NK-92 (cell line): ENCODE results near the gene ASMTL.
"Not testable (repeated sequence)": the region's sequence is repeated elsewhere in the genome, so short reads cannot be mapped to it uniquely, and the experiment has no call there.

Experiments used
- DNase-seq: peaks from one replicate; lab custom pipeline; 2025; ENCODE audit not compliant: unreplicated experiment; lab: John Stamatoyannopoulos, UW

ASMTL gene, protein sequence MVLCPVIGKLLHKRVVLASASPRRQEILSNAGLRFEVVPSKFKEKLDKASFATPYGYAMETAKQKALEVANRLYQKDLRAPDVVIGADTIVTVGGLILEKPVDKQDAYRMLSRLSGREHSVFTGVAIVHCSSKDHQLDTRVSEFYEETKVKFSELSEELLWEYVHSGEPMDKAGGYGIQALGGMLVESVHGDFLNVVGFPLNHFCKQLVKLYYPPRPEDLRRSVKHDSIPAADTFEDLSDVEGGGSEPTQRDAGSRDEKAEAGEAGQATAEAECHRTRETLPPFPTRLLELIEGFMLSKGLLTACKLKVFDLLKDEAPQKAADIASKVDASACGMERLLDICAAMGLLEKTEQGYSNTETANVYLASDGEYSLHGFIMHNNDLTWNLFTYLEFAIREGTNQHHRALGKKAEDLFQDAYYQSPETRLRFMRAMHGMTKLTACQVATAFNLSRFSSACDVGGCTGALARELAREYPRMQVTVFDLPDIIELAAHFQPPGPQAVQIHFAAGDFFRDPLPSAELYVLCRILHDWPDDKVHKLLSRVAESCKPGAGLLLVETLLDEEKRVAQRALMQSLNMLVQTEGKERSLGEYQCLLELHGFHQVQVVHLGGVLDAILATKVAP

DNA sequence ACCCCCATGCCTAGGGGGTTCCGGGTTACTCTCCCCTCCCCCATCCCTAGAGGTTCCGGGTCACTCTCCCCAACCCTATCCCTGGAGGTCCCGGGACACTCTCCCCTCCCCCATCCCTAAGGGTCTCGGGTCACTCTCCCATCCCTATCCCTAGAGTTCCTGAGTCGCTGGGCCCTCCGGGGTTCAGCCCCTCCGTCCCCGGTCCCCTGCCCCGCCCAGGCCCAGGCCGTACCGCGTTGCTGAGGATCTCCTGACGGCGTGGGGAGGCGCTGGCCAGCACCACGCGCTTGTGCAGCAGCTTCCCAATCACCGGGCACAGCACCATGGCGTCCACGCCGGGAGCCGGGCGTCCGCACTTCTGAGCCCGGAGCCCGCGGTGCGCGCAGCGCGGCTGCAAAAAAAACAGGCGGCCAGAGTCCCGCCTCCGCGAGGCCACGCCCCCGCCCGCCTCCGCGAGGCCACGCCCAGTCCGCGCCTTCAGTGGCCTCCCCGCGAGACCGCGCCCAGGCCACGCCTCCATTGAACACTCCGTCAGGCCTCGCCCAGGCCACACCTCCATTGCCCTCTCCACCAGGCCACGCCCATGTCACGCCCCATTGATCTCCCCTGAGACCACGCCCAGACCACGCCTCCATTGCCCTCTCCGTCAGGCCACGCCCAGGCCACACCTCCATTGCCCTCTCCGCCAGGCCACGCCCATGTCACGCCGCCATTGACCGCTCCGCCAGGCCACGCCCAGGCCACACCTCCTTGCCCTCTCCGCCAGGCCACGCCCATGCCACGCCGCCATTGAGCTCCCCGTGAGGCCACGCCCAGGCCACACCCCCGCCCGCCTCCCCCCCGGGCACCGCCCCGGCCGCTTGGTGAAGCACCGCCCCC is at the start of gene ASMTL:
ASMTL (minus strand) TSS at position 394 of the 879 bp plus-strand sequence; CDS start at position 325, 69 bp downstream.
- no peak for DNase-seq

DNA sequence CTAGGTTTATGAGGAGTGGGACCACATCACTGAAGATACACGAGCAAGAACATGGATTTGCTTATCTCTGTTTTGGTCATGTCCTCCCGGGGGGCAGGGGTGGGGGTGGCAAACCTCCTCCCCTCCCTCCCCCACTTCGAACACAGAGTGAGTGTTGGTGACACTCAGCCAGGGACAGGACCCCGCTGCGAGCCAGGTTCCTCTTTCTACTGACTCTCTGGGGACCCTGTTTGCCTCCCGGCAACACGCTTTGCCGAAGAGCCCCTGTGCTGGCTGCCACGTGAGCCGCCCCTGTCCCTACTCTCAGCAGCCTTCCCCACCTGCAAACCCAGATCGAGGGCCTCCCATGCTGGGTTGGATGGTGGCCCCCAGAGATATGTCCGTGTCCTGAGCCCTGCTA is 49.5 kb upstream of the ASMTL start:
- no peak for DNase-seq

DNA sequence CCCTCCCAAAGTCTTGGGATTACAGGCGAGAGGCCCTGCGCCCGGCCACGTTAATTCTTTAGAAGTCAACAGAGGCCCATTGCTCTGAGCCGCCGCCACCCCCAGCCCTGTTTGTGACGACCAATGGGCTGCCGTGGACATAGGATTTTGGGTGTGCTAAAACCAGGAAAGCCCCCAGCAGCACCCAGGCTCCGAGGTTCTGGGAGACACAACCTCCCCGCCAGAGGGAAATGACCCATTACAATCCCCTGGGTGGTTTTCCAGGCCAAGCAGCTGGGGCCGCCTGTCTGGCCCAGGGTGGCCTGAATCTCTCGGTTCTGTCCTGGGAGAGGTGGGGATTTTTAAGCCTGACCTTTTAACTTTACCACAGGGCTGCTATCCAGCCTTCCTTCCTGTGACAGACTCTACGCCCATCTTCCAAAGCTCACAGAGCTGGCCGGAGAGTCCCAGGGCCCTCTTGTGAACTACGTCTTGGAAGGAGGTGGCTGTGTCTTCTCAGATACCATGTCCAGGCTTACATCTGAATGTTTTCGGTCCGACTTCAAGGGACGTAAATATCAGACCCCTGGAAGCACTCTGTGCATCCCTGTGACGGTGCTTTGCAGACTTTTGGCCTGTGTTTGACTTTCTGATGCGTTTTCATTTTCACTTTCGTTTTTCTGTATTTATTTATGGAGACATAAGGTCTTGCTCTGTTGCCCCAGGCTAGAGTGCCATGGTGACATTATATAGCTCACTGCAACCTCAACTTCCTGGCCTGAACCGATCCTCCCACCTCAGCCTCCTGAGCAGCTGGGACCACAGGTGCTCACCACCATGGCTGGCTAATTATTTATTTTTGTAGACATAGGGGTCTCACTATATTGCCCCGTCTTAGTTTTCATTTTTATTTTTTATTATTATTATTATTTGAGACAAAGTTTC is 48.3 kb upstream of the ASMTL start:
- DNase-seq = no peak

DNA sequence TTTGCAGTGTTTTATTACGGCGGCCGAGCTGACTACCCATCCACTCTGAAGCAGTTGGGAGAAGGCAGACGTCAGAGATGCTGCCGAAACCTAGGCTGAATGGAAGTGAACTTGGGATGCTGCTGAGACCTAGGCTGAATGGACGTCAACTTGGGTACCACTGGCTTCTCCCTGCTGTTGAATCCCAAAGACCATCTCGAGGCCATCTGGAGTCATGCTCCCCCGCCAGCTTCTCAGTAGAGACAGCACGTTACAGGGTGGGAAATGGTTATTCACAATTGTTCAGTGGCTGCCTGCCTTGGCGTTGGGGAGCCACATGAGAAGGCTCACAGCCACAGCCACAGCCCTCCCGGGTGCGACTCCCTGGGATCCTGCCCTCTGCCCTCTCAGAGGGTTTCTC is 43.4 kb upstream of the ASMTL start:
- DNase-seq = no peak

DNA sequence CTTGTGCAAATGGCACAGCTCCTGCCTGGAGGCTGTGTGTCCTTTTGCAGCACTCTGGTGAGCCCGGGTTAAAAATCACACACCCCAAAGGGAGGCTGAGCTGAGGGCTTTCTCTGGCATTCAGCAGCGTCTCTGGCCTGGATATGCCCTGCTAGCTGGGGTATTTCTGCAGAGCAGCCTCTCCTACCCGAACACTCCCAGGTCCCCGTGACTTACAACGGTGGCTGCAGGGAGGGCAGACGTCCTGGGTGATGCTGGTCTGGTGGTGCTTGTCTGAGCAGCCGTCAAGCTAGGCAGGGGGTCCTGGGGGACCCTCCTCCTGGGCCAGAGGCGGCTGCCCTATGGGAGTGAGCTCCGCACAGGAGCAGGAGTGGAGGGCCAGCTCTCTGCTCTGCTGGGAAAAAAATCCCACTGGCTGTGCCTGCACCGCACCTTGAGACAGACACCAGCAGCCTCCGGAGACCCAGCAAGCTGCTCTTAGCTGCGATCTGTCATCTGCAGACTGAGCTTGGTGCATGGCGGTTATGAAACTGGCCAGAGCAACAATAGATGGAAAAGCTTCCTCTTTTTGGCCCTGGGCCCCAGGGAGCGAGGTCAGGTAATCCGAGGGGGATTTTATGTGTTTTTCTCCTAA is 41.3 kb upstream of the ASMTL start:
- DNase-seq = no peak

DNA sequence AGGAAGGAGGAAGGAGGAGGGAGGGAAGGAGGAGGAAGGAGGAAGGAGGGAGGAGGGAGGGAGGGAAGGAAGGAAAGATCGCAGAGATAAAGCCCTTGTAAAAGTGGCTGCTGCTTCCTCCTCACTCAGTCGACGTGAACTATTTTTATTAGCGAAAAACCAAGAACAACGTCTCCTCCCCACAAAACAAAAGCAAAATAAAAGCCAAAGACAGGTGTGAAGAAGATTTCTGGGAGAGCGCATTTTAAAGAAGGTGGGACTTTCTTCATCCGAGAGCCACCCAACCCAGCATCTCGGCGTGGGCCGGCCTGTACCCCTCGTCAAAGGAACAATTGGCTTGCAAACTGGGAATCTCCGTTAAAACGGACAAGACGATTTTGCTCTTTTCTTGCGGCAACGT is 40.7 kb upstream of the ASMTL start:
- DNase-seq = no peak

DNA sequence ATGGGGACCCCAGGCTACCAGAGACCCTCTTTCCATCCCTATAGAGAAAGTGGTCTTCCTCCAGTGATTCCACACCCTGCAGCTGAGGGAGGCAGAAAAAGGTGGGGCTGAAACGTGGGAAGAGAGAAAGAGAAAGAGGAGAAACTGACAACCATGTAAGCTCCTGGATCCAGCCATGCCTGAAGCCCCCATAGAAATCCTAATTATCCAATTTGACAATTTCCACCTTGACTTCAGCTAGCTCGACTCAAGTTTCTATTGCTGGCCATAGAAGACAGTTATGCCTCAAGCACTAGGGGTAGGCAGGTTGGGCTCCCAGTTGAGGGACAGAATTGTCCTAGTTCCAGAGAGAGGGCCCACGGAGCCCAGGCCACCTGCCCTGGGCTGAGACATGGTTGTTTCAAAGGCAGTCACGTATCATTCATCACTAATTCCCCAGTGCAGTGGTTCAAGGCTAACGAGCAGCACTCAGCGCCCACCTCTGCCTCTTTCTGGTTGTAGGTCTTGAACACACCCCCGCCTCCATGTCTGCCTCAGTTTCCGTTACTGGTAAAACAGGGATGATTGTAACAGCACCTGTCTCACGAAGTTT is 39.8 kb upstream of the ASMTL start:
- DNase-seq = no peak

DNA sequence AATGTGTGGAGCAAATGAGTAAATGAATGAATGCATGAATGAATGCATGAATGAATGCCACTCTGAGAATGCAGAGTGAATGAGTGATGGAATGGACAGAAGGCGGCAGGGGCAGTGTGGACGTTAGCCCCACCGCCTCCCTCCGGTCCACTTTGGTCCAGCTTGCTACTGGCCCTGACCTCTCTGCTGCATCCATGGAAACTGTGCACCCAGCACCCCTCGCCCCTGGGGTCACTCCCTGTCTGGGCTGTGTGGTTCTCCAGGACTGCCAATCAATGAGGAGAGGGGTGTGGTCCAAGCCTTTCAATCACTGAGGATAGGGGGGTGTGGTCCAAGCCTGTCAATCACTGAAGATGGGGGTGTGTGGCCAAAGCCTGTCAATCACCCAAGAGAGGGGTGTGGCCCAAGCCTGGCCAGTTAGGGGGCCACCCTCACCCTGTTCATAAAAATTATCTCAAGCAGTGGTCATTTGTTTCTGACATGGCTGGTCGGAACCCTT is 39.2 kb upstream of the ASMTL start:
- no peak for DNase-seq

DNA sequence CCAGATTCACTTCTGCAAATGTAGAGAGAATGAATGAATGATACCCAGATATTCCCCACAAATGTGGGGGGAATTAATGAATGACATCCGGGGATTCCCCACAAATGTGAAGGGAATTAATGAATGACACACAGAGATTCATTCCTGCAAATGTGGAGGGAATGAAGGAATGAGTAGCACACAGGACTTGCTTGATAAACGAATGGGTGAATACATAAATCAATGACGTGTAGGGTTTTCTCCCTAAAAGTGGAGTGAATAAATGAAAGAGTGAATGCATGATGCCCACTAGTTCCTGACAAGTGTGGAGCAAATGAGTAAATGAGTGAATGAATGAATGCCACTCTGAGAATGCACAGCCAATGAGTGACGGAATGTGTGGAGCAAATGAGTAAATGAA is 38.5 kb upstream of the ASMTL start:
- not testable (repeated sequence) for DNase-seq

DNA sequence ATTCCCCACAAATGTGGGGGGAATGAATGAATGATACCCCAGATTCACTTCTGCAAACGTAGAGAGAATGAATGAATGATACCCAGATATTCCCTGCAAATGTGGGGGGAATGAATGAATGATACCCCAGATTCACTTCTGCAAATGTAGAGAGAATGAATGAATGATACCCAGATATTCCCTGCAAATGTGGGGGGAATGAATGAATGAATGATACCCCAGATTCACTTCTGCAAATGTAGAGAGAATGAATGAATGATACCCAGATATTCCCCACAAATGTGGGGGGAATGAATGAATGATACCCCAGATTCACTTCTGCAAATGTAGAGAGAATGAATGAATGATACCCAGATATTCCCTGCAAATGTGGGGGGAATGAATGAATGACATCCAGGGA is 38.0 kb upstream of the ASMTL start:
- not testable (repeated sequence) for DNase-seq

DNA sequence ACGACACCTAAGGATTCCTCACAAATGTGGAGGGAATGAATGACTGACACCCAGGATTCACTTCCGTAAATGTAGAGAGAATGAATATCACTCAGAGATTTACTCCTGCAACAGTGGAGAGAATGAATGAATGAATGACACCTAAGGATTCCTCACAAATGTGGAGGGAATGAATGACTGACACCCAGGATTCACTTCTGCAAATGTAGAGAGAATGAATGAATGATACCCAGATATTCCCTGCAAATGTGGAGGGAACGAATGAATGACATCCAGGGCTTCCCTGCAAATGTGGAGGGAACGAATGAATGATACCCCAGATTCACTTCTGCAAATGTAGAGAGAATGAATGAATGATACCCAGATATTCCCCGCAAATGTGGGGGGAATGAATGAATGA is 36.6 kb upstream of the ASMTL start:
- DNase-seq = not testable (repeated sequence)

DNA sequence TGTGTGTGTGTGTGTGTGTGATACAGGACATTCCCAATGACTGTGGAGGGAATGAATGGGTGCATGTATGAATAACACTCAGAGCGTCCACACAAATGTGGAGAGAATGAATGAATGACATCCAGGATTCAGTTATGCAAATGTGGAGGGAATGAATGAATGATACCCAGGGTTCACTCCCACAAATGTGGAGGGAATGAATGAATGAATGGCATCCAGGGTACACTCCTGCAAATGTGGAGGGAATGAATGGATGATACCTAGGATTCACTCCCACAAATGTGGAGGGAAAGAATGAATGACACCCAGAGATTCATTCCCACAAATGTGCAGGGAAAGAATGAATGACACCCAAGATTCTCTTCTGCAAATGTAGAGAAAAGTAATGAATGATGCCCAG is 36.0 kb upstream of the ASMTL start:
- no peak for DNase-seq

DNA sequence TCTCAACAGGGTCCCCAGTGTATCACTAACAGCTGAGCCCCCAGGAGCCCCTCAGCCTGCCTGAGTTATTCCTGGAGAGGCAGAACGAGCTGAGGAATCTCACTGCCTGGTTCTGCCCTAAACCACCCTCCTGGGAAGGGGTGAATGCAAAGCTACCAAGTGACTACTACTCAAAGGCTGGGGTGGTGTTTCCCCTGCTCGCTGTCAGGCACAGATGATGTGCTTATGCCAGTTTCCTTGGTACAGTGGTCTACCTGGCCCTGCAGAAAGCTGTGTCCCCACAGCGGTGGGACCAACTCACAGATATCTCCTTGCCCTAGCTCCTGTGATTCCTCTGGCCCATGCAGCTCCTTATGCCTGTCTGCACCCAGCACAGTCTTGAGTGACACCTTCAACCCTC is 35.4 kb upstream of the ASMTL start:
- DNase-seq = no peak

DNA sequence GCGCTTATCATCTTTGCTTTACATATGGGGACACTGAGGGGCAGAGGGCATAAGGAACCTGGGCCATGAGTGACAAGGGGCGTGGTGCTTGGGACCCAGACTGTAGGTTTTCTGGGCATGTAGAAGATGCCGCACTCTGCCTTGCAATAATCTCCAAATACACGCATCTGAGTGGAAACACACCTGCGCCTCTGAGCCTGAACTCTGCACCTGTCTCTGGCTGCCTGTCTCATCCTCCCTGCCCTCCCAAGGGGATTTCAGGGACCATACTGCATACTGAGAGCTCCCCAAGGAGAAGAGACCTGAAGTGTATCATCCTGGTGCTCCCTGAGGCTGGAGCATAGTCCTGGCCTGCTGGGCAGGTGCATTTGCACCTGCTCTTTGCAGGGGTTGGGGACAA is 34.7 kb upstream of the ASMTL start:
- DNase-seq = no peak

DNA sequence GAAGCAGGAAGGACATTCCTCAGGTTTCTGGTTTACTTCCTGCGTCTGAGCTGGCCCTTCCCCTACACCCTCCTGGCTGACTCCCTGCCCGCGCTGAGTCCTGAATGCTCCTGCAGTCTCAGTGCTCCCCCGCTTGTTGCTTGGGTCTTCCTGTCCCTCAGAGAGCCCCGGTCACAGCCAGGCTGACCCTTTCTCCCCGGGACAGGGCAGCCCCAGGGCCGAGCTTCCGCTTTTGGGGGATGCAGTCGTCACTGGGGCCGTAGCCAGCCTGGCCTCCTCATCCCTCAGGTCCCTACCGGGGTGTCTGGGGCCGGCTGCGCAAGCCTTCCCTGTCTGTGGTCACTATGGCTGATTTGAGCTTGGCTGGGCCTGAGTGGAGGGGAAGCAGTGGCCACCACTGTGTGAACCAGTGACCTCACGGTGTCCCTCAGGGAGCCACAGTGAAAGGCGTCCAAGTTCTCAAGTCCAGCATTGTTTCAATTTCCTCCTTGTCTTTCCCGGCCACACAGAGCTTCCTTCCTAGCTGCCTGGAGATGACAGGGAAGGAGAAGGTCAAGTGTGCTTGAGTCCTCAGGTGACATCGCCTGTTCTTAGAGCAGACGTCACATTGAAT is 34.1 kb upstream of the ASMTL start:
- no peak for DNase-seq

DNA sequence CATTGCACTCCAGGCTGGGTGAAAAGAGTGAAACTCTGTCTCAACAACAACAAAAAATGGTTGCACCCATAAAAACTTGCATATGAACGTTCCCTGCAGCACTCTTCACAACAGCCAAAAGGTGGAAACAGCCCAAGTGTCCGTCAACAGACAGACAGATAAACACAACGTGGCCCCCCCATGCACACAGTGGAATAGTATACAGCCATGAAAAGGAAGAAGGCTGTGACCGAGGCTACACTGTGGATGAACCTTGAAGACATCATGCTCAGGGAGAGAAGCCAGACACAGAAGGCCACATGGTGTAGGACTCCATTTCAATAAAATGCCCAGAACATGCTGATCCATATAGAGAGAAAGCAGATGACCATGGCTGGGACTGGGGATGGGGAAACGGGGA is 33.5 kb upstream of the ASMTL start:
- DNase-seq = no peak

DNA sequence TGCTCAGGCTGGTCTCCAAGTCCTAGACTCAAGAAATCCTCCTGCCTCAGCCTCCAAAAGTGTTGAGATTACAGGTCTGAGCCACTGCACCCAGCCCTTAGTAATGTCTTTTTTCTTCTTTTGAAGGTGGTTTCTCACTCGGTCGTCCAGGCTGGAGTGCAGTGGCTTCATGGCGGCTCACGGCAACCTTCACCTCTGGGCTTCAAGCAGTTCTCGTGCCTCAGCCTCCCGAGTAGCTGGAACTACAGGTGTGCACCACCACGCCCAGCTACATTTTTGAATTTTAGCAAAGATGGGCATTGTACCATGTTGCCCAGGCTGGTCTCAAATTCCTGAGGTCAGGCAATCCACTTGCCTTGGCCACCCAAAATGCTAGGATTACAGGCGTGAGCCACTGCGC is 32.3 kb upstream of the ASMTL start:
- no peak for DNase-seq

DNA sequence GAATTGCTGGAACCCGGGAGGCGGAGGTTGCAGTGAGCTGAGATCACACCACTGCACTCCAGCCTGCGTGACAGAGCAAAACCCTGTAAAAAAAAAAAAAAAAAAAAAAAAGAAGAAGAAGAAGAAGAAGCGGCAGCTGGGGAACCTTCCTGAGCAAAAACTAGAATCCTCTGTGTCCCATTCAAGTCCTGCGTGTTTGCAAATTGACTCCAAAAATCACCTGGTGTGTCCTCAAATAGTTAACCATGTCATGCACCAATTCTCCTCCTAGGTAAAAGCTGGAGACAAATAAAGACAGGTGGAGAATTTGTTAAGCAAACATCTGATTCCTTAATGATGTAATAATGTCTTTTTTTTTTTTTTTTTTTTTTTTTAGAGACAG is 31.9 kb upstream of the ASMTL start:
- DNase-seq = no peak
